HG03521 (cell line): Measurements from ENCODE around the gene SKA2.
A peak's percentile ranks its signal among the peaks of the same experiment; 100 is the strongest.
"Not testable (repeated sequence)": the region's sequence is repeated elsewhere in the genome, so short reads cannot be mapped to it uniquely, and the experiment has no call there.

Source experiments
- ATAC-seq: cut with Tn5 transposase; IDR thresholded peaks from one replicate; pipeline ENCODE4 v1.9.1; 2021; ENCODE audit warnings: mild to moderate bottlenecking, moderate library complexity; ENCODE audit not compliant: unreplicated experiment

The SKA2 gene, protein sequence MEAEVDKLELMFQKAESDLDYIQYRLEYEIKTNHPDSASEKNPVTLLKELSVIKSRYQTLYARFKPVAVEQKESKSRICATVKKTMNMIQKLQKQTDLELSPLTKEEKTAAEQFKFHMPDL

DNA sequence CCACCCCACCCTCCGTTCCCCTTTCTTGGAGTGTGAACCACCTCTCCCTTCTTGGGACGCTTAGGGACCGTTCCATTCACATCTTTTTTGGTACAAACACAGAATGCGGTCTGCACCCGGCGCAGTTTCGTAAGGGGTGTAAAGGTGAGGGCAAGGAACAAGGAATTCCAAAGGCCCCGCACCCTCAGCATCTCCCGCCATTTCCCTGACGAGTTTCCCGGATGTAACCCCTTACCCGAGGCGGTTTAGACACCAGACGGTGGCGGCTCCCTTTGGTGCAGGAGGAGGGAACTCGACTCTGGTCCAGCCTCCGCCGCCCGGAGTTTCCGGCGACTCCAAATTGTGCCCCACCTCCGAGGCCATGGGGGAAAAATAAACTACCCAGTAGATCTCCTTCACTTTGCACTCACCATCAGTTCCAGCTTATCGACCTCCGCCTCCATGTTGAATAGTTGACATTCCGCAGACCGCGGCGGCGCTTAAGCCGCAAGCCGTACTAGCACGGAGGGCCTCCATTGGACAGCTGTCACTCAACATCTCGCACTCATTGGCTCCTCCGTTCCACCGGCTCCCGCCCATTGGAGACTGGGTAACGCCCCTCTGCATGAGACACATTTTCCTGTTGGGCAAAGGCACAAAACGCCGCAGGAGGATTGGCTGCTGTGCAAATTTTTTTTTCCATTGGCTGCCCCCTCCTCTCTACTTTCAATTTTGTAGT is at the start of gene SKA2:
TSS of gene SKA2 (minus strand) at position 466 of the 718 bp plus-strand sequence. CDS start at position 443, 23 bp downstream.
- ATAC-seq: peak; percentile 74

DNA sequence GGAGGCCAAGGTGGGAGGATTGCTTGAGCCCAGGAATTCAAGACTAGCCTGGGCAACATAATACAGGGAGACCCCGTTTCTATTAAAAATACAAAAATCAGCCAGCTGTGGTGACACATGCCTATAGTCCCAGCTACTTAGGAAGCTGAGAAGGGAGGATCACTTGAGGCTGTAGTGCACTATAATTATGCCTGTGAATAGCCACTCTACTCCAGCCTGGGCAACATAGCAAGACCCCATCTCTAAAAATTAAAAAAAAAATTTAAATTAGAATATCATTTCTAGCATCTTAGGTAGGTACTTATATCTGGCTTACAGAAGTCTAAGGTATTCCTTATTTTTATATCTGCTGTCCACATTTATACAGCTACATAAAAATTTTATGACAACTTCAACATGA is 47.3 kb upstream of the SKA2 start:
- ATAC-seq: no peak

DNA sequence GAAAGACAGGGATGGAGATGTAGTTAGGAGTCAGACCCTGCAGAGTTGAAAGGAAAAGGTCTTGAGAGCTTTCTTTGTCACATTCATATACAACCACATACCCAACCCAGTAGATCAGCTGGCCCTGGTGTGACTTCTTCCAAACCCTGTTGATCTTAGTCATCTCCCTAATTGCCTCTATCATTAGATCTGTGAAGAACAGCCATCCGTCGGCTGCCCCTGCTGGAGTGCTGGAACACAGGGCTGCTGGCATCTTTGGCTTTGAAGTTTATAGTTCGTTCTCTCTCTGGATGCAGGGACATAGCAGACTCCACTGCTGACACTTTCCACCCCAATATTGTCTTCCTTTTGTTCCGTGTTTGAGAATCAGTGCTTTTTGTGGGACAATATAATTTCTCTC is 44.4 kb upstream of the SKA2 start:
- no peak for ATAC-seq

DNA sequence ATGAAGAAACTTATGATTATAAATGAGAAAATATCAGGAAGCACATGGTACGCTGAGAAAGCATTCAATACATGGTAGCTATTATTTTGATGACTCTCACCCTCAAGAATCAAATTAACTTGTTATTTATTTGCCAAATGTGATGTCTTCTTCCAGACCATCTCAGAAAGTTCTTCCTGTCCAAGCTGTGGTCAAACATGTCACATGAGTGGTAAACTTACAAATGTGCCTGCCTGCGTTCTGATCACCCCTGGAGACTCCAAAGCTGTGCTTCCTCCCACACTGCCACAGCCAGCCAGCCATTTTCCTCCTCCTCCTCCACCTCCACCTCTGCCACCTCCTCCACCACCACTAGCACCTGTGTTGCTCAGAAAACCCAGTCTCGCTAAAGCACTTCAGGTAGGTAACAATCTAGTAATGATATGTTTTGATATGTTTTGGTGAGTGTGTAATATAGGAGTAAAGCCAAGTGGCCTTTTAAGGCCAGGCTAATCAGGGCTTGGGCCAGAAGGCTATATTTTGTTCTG is 38.4 kb upstream of the SKA2 start:
- no peak for ATAC-seq

DNA sequence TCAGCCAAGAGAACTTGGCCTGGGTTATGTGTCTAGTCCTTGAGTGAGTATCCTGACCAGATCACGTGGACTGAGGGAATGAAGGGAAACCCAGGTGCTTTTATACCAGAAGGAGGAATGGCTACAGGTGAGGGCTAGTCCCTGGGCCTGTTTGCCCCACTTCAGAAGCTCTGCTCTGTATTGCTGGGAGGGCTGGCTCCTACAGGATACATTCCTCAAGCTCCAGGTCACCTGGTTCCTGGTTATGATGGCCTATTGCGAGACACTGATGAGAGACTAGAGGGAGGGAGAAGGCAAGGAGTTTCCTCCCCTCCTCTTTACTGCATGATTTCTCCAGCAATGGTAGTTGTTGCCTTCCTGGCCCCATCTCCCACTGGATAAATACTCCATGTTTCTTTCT is 35.8 kb upstream of the SKA2 start:
- ATAC-seq: no peak

DNA sequence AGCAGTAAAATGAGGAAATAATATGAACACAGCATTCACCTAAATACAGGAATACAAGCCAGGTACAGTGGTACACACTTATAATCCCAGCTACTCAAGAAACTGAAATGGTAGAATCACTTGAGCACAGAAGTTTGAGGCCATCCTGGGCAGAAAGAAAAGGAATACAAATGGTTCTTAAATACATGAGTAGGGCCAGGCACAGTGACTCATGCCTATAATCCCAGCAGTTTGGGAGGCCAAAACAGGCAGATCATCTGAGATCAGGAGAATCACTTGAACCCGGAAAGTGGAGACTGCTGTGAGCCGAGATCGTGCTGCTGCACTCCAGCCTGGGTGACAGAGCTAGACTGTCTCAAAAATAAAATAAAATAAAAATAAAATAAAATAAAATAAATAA is 31.9 kb upstream of the SKA2 start:
- ATAC-seq: no peak

DNA sequence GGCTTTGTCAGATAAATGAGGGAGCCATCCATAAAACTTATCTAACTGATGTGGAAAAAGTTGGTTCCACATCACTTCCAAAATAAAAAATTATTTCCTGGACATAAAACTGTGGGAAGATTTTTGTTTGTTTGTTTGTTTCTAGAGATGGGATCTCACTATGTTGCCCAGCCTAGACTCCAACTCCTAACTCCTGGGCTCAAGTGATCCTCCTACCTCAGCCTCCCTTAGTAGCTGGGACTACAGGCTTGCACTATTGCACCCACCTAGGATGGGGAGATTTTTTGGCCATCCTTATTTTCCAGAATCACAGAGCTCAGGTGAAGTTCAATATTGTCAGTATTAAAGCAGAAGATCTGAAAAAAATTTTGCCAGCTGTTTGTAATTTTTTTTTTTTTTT is 31.0 kb upstream of the SKA2 start:
- no peak for ATAC-seq

DNA sequence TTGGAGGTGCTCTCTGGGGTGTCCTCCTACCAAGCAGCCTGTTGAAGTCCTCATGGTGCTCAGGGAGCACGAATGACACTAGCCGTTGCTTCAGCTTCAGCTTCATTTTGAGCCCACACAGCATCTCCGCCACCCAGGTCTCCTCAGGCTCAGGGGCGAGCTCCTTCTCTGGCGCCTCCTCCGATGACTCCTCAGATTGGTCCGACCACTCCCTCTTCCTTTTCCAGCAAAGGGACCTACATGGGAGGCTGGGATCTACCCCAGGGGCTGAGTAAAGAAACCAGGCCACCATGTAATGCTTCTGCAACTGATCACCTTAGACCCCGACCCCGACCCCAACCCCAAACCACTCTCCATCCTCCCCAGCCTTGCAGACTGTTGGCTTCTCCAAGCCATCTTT is 26.5 kb upstream of the SKA2 start:
- no peak for ATAC-seq

DNA sequence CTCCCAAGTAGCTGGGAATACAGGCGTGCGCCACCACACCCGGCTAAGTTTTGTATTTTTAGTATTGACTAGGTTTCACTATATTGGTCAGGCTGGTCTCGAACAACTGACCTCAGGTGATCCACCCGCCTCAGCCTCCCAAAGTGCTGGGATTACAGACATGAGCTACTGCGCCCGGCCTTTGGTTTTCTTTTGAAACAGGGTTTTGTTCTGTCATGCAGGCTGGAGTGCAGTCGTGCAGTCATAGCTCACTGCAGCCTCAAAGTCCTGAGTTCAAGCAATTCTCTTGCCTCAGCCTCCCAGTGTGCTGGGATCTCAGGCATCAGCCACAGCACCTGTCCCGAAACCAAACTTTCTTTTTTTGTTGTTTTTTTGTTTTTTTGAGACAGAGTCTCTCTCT is 25.6 kb upstream of the SKA2 start:
- no peak for ATAC-seq

DNA sequence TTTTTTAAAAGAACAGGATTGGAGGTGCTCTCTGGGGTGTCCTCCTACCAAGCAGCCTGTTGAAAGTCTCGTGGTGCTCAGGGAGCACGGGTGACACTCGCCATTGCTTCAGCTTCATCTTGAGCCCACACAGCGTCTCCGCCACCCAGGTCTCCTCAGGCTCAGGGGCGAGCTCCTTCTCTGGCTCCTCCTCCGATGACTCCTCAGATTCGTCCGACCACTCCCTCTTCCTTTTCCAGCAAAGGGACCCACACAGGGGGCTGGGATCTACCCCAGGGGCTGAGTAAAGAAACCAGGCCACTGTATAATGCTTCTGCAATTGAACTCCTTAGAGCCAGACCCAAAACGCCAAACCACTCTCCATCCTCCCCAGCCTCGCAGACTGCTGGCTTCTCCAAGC is 24.6 kb upstream of the SKA2 start:
- ATAC-seq: not testable (repeated sequence)

DNA sequence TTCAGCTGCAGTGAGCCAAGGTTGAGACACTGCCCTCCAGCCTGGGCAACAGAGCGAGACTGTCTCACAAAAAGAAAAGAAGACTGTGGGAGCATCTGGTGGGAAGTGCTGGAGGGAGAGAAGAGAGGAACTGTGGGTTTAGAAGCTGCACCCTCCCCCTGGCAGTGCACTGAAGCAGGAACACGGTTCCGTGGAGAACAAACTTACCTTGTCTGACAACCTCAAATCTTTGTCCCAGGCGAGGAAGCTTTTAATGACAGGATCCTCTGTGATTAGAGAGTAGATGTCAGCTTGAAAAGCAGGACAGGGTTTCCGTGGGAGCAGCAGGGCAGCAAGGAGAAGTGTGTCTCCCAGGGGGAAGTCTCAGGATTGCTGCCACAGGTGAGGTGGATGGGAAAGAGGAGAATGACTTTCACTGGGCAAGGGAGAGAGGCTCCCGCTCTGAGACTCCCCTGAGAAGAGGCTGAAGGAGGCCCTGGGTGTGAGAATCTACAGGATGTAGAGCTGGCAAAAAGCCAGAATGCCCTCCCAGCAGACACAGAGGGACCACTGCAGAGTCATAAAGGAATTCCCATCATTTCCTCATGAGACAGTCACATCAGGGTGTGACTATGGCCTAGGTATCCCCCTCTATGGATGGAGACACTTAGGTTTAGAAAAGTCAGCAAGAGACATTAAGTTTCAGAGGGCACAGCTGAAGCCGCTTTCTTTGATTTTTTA is 23.4 kb upstream of the SKA2 start:
- ATAC-seq: no peak

DNA sequence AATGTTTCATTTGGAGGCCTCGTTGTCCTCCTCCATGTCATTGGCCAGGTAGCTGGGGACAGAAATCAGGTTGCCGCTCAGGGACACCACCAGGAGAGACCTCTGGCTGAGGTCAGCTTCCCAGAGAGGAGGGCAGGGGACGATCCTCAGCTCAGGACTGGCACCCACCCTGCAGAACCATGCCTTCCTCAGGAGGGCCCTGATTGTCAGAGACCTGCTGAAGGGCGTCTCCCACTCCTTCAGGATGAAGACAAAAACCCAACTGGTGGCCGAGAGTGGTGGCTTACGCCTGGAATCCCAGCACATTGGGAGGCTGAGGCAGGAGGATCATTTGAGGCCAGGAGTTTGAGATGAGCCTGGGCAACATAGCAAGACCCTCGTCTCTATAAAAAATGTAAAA is 20.1 kb upstream of the SKA2 start:
- no peak for ATAC-seq

DNA sequence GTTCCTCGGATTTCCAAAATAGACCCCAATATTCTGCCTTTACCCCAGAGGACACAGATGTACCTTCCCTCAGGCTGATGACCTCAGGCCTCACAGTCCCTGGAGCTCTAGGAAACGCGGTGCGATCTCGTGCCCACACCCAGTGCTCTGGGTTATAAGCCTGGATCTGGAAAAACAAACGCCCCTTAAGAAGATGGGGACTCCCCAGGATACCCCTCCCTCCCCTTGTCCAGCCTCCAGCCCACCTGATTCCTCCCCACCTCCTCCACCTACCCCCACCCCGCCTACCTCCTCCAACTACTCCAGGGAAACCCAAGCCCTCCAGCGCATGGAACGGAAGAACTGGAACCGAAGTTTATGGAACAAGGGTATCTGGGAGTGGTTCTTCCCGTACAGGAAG is 19.7 kb upstream of the SKA2 start:
- ATAC-seq: no peak

DNA sequence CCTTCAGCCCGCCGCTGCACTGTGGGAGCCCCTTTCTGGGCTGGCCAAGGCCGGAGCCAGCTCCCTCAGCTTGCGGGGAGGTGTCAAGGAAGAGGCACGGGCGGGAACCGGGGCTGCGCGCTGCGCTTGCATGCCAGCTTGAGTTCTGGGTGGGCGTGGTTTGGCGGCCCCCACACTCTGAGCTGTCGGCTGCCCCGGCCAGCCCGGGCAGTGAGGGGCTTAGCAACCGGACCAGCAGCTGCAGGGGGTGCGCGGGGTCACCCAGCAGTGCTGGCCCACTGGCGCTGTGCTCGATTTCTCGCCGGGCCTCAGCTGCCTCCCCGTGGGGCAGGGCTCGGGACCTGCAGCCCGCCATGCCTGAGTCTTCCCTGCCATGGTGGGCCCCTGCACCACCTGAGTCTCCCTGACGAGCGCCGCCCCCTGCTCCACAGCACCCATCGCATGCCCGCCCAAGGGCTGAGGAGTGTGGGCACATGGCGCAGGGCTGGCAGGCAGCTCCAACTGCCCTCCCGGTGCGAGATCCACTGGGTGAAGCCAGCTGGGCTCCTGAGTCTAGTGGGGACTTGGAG is 17.5 kb upstream of the SKA2 start:
- ATAC-seq: no peak

DNA sequence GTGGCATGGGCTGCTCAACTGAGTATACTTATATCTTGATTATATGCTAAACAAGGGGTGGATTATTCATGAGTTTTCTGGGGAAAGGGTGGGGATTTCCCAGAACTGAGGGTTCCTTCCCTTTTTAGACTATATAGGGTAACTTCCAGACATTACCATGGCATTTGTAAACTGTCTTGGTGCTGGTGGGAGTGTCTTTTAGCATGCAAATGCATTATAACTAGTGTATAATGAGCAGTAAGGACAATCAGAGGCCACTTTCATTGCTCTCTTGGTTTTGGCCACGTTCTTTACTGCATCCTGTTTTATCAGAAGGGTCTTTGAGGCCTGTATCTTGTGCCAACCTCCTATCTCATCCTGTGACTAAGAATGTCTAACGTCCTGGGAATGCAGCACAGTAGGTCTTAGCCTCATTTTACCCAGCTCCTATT is 12.6 kb upstream of the SKA2 start:
- no peak for ATAC-seq

DNA sequence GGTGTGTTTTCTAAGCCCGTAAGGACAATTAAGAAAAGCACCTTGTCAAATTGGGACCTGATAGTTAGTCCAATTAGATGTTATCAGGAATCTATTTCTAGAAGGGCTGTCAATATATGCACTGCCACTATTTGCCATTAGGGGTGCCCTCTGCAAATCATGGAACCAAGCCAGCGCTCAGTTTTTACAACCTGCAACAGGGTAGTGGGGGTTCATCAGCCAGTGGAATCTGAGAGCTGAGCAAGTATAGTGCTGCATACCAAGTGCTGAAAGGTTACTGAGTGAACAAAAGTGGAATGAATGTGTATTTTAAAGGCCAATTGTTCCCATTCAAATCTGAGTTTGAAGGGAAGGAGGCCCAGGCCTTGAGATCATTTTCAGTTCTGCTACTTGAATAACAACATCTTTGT is 11.0 kb upstream of the SKA2 start:
- ATAC-seq: no peak

DNA sequence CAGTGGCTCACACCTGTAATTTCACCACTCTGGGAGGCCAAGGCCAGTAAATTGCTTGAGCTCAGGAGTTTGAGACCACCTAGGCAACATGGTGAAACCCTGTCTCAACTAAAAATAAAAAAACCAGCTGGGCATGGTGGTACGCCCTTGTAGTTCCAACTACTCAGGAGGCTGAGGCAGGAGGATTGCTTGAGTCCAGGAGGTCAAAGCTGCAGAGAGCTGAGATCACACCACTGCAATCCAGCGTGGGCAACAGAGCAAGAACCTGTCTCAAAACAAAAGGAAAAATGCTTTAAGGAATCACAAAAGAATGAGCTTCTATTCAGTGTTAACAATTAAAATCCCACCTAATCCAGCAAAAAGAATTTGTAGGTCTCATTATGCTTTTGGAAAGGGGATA is 6.5 kb upstream of the SKA2 start:
- ATAC-seq: no peak

DNA sequence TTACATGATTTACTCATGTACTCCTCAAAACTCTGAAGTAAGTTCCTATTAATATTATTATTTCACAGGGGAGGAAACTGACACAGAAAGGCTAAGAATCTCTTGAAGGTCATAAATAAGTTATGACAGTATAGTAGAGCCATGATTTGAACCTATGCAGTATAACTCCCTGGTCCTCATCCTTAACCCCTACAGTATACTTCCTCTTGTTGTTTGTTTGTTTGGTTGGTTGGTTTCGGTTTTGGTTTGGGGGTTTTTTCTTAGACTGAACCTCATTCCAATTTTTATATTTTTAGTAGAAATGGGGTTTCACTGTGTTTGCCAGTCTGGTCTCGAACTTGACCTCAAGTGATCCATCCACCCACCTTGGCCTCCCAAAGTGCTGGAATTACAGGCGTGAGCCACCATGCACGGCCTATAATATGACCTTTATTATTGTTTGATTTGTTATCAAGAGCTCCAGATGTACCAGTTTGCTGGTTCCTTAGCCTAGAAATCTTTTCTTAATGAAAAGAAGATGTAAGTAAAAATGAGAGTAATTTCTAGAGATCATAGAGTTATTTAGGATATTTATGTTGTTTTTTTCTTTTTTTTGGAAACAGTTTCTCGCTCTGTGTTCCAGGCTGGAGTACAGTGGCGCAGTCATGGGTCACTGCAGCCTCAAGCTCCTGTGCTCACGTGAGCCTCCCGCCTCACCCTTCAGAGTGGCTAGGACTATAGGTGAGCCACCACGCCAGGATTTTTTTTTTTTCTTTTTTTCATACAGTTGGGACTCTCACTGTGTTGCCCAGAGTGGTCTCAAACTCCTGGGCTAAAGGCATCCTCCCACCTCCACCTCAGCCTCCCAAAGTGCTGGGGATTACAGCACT is 5.4 kb upstream of the SKA2 start:
- ATAC-seq: no peak

DNA sequence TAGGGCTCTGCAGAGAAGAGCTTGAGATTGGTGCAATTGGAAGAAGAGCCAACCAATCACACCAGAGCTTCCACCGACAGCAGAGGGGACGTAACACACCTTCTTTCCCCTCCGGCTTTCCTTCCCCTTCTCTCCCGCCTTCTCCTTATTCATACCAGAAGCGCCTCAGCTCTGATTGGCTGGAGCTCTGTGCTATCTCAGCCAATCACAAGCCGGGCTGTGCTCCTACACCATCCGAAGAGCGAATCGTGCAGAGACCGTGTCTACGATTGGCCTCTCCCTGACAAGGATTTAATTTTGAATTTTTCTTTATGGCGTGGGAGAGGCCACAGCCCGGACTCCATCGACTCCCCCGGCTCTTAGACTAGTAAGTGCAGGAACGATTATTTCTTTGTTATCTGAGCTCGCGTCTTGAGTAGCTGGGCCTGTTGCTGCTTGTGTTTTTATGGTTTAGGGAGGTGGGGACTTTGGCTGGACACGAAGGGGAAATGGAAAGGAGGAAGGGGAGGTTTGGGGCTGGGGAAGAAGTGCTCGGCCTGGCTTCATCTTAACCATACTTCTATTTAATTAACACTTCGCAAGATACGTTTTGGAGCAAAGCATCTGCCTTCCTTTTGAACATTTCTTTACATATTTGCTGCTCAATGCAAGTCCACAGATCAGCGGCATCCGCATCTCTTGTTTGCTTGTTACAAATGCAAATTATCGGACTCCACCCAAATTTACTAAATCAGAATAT is 622 bp upstream of the SKA2 start, which contains the start of gene PRR11:
TSS of gene PRR11 (plus strand) at position 308 of the 739 bp plus-strand sequence. CDS start 14,007 bp downstream, outside the sequence.
- ATAC-seq: peak; percentile 82

DNA sequence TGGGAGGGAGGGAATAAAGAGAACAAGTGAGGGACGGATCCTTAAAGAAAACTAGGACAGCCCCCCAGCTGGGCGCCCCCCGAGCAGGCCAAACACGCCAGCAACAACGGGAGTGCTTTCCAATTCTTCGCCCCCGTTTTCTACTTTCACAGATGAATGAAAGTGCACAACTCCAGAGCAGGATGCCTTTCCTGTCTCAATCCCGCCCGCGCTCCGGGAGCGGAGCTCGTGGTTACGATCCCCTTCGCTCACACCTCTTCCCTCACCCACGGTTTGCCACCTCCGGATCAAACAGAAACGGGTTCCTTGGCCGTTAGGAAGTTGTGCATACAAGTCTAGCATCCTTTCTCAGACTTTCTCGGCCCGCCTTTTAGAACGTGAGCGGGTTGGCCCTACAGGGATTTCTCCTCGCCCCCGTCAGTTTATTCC is 680 bp downstream of the SKA2 start:
- ATAC-seq: no peak
